Measurements from ENCODE around the gene ACOT11. TPM values are rescaled to one million over a fixed set of nuclear protein-coding genes. Genes with fewer than 3 reads are reported as not detected.

The ACOT11 gene
- total and polyA plus RNA-seq, 2 of the 13 experiments (the other 11 are each of a cell fraction or from before 2014, with no cell fraction given): 2.6 to 3.3 TPM

DNA sequence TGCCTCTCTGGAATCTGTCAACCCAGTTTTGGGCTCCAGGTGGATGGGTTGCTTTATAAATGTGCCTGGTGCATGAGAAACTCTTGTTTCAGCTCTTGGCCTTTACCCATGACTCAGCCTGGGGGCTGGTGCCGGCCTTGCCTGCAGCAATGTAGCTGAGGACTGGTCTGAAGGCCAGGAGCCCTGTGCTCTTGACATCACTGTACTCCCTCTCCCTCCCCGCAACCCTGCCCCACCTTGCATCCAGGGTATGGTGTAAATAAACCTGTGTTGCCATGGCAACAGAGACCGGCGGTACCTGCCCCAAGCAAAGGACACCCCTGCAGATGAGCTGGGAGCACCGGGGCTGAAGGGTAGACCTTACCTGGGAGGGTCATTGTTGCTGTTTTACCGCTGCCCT lies 62.0 kb downstream of the ACOT11 start:
- CTCF ChIA-PET (ENCODE audit: low intra/inter-chr PET ratio, low total read pairs): no interaction called here
- intact Hi-C loops (cut with micrococcal nuclease; ENCODE audit: unreplicated experiment): no loop called here
- H3K4me3 ChIP-seq (replicated peaks in 1 of 3; ENCODE audit: insufficient read depth in 1 of 3, low read depth in 2 of 3, low read length in 3 of 3): no peak overlapping the region
- BruUV-seq (replicated peaks): no TSS peak
- H3K27ac ChIP-seq (ENCODE audit: extremely low read length, insufficient read depth, low read length): no peak overlapping the region
- no peak for ATAC-seq
- 100% methylated on average over 1 of the region's 6 CpGs for WGBS (ENCODE audit: low lambda C conversion rate)
- in situ Hi-C loops (cut with HindIII; ENCODE audit: extremely low pct_ligation_motif_present, low pct_unique_long_range_greater_than_20kb): no loop called here
- H4K20me1 ChIP-seq (ENCODE audit: insufficient read depth, low read length): no peaks in the 10 kb centered on the region
- no peak overlapping the region for H3K9ac ChIP-seq (ENCODE audit: insufficient read depth, low read depth, low read length)
- H2AFZ ChIP-seq (ENCODE audit: low read length): no peak overlapping the region
- no peak overlapping the region for H3K4me2 ChIP-seq (ENCODE audit: low read depth, low read length)
- H3K36me3 ChIP-seq (replicated peaks in 1 of 2; ENCODE audit: control insufficient read depth in 1 of 2, insufficient read depth in 2 of 2, low read length in 2 of 2): no peaks in the 10 kb centered on the region
- H3K79me2 ChIP-seq (ENCODE audit: insufficient read depth, low read length): no peaks in the 10 kb centered on the region
- FAIRE-seq: no peak
- H3K9me3 ChIP-seq (ENCODE audit: low read length): no peaks in the 10 kb centered on the region
- TF ChIP-seq, protein P1, sequence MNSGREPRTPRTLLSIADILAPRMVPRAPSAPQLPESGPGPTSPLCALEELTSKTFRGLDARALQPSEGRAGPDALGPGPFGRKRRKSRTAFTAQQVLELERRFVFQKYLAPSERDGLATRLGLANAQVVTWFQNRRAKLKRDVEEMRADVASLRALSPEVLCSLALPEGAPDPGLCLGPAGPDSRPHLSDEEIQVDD (CRISPR knock-in tag; IDR thresholded peaks at IDR 0.05; ENCODE audit: borderline replicate concordance): no peak
- TF ChIP-seq, protein P2, sequence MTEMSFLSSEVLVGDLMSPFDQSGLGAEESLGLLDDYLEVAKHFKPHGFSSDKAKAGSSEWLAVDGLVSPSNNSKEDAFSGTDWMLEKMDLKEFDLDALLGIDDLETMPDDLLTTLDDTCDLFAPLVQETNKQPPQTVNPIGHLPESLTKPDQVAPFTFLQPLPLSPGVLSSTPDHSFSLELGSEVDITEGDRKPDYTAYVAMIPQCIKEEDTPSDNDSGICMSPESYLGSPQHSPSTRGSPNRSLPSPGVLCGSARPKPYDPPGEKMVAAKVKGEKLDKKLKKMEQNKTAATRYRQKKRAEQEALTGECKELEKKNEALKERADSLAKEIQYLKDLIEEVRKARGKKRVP (CRISPR knock-in tag; IDR thresholded peaks at IDR 0.05): no peak
- no peak for TF ChIP-seq NR2F2 (IDR thresholded peaks at IDR 0.05; ENCODE audit: borderline replicate concordance, low read depth)
- no peak for TF ChIP-seq SMC3 (IDR thresholded peaks at IDR 0.05; ENCODE audit: low read length)
- TF ChIP-seq ZNF777 (CRISPR knock-in tag; IDR thresholded peaks at IDR 0.05): no peak
- peak; percentile 54; the same call in 1 of the 2 replicates for TF ChIP-seq RFX1 (IDR thresholded peaks at IDR 0.05)
- TF ChIP-seq, protein P3, sequence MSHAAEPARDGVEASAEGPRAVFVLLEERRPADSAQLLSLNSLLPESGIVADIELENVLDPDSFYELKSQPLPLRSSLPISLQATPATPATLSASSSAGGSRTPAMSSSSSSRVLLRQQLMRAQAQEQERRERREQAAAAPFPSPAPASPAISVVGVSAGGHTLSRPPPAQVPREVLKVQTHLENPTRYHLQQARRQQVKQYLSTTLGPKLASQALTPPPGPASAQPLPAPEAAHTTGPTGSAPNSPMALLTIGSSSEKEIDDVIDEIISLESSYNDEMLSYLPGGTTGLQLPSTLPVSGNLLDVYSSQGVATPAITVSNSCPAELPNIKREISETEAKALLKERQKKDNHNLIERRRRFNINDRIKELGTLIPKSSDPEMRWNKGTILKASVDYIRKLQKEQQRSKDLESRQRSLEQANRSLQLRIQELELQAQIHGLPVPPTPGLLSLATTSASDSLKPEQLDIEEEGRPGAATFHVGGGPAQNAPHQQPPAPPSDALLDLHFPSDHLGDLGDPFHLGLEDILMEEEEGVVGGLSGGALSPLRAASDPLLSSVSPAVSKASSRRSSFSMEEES (CRISPR knock-in tag; IDR thresholded peaks at IDR 0.05): no peak
- peaks cover 15% of the 10 kb centered on the region for H3K4me1 ChIP-seq (ENCODE audit: insufficient read depth, low read length)
- POLR2A ChIA-PET: no interaction called here
- DNase-seq (ENCODE audit: low spot score): no peak
- H3K27me3 ChIP-seq (ENCODE audit: control insufficient read depth in 1 of 2, insufficient read depth in 2 of 2, low read length in 2 of 2): no peaks in the 10 kb centered on the region

Data from HepG2 (cell line).